ENCODE data around the gene PCID2. TPM values are rescaled to one million over a fixed set of nuclear protein-coding genes. Genes with fewer than 3 reads are reported as not detected.
A peak's percentile ranks its signal among the peaks of the same experiment; 100 is the strongest.

PCID2 gene
- total and polyA plus RNA-seq, 5 donors from 2014 or later = 46.8 to 95.4 (median 82.1) TPM

GRCh38 chr13:113144255-113144629 is 64.2 kb downstream of the PCID2 start:
- Histone ChIP-seq H3K36me3 (ENCODE audit: control insufficient read depth, insufficient read depth, low read length) (no peaks in the 10 kb centered on the region), H3K27ac (ENCODE audit: insufficient read depth, low read length, poor library complexity, severe bottlenecking) (no peak overlapping the region), H3K4me3 (ENCODE audit: low read depth, low read length) (no peak overlapping the region), H3K27me3 (ENCODE audit: control insufficient read depth, insufficient read depth, low read length) (no peaks in the 10 kb centered on the region), H3K9me3 (ENCODE audit: control insufficient read depth in 2 of 2, low read length in 2 of 2) (no peaks in the 10 kb centered on the region), H3K4me1 (ENCODE audit: control insufficient read depth, insufficient read depth, low read length, poor library complexity, severe bottlenecking) (no peaks in the 10 kb centered on the region)
- Mint-ChIP-seq H3K27me3 (peaks cover 2% of the 10 kb centered on the region), H3K36me3 (no peaks in the 10 kb centered on the region), H3K9me3 (no peaks in the 10 kb centered on the region), H3K4me1 (no peaks in the 10 kb centered on the region), H3K4me3 (no peak overlapping the region), H3K27ac (no peak overlapping the region)
- no peak for ATAC-seq (ENCODE audit: low read depth in 2 of 2)
- DNase-seq = no peak

- H3K36me3 Mint-ChIP-seq = no peaks in the 10 kb centered on the region
- no peaks in the 10 kb centered on the region for H3K27me3 ChIP-seq (ENCODE audit: control insufficient read depth, insufficient read depth, low read length)
- H3K4me3 ChIP-seq (ENCODE audit: low read depth, low read length) = no peak overlapping the region
- H3K4me1 ChIP-seq (ENCODE audit: control insufficient read depth, insufficient read depth, low read length, poor library complexity, severe bottlenecking) = no peaks in the 10 kb centered on the region
- H3K36me3 ChIP-seq (ENCODE audit: control insufficient read depth, insufficient read depth, low read length) = no peaks in the 10 kb centered on the region
- no peak overlapping the region for H3K4me3 Mint-ChIP-seq
- DNase-seq (no peak), ATAC-seq (ENCODE audit: low read depth in 2 of 2) (no peak)
- peak overlapping the region in 1 of 3 donors; percentile 69 for H3K27ac Mint-ChIP-seq
- H3K27me3 Mint-ChIP-seq = peaks cover 5% of the 10 kb centered on the region
- no peaks in the 10 kb centered on the region for H3K9me3 Mint-ChIP-seq
- H3K4me1 Mint-ChIP-seq = no peaks in the 10 kb centered on the region
- no peaks in the 10 kb centered on the region for H3K9me3 ChIP-seq (ENCODE audit: control insufficient read depth in 2 of 2, low read length in 2 of 2)
- no peak overlapping the region for H3K27ac ChIP-seq (ENCODE audit: insufficient read depth, low read length, poor library complexity, severe bottlenecking)
These were observed 64.8 kb downstream of the PCID2 start for GRCh38 chr13:113143466-113144254.

- Histone ChIP-seq H3K9me3 (ENCODE audit: control insufficient read depth in 2 of 2, low read length in 2 of 2) (no peaks in the 10 kb centered on the region), H3K36me3 (ENCODE audit: control insufficient read depth, insufficient read depth, low read length) (no peaks in the 10 kb centered on the region), H3K4me3 (ENCODE audit: low read depth, low read length) (no peak overlapping the region), H3K27ac (ENCODE audit: insufficient read depth, low read length, poor library complexity, severe bottlenecking) (no peak overlapping the region), H3K27me3 (ENCODE audit: control insufficient read depth, insufficient read depth, low read length) (peaks cover 2% of the 10 kb centered on the region), H3K4me1 (ENCODE audit: control insufficient read depth, insufficient read depth, low read length, poor library complexity, severe bottlenecking) (no peaks in the 10 kb centered on the region)
- Mint-ChIP-seq H3K4me3 (no peak overlapping the region), H3K36me3 (no peaks in the 10 kb centered on the region), H3K27ac (no peak overlapping the region), H3K27me3 (peaks cover 5% of the 10 kb centered on the region), H3K9me3 (no peaks in the 10 kb centered on the region), H3K4me1 (no peaks in the 10 kb centered on the region)
- DNase-seq (no peak), ATAC-seq (ENCODE audit: low read depth in 2 of 2) (no peak)
These were observed 65.6 kb downstream of the PCID2 start for GRCh38 chr13:113142876-113143275.

DNA sequence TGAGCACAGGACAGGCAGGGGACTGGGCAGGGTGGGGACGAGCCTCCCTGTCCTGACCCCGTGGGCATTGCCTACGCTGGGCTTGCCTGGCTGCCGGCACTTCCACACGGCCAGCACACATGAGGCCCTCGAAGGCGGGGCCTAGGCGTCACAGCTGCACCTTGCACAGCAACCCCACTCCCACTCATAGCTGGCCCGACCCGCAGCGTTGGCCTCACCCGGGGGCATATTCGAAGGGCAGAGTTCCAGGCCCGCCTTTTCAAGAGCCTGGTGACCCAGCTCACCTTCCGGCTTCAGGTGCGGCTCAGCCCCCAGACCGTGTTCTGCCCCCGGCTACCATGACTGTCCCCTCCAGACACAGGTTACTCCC is 66.9 kb downstream of the PCID2 start:
- no peaks in the 10 kb centered on the region for H3K36me3 ChIP-seq (ENCODE audit: control insufficient read depth, insufficient read depth, low read length)
- Mint-ChIP-seq H3K4me1 (no peaks in the 10 kb centered on the region), H3K36me3 (no peaks in the 10 kb centered on the region), H3K27ac (no peak overlapping the region), H3K9me3 (peaks cover 0 to 1% (median 0%) of the 10 kb centered on the region in 7 donors), H3K4me3 (no peak overlapping the region), H3K27me3 (peaks cover 11% of the 10 kb centered on the region)
- no peak overlapping the region for H3K27ac ChIP-seq (ENCODE audit: insufficient read depth, low read length, poor library complexity, severe bottlenecking)
- H3K4me3 ChIP-seq (ENCODE audit: low read depth, low read length) = no peak overlapping the region
- ATAC-seq (ENCODE audit: low read depth in 2 of 2) (no peak), DNase-seq (no peak)
- peaks cover 2% of the 10 kb centered on the region for H3K27me3 ChIP-seq (ENCODE audit: control insufficient read depth, insufficient read depth, low read length)
- H3K4me1 ChIP-seq (ENCODE audit: control insufficient read depth, insufficient read depth, low read length, poor library complexity, severe bottlenecking) = no peaks in the 10 kb centered on the region
- H3K9me3 ChIP-seq (ENCODE audit: control insufficient read depth in 2 of 2, low read length in 2 of 2) = no peaks in the 10 kb centered on the region

GRCh38 chr13:113140677-113141600 is 67.5 kb downstream of the PCID2 start:
- no peak overlapping the region for H3K27ac Mint-ChIP-seq
- peaks cover 0 to 1% (median 0%) of the 10 kb centered on the region in 7 donors for H3K9me3 Mint-ChIP-seq
- no peaks in the 10 kb centered on the region for H3K4me1 ChIP-seq (ENCODE audit: control insufficient read depth, insufficient read depth, low read length, poor library complexity, severe bottlenecking)

GRCh38 chr13:113139577-113139976 is 68.9 kb downstream of the PCID2 start:
- Mint-ChIP-seq H3K27ac (no peak overlapping the region), H3K9me3 (peaks cover 0 to 2% (median 0%) of the 10 kb centered on the region in 7 donors), H3K4me1 (no peaks in the 10 kb centered on the region), H3K4me3 (no peak overlapping the region), H3K27me3 (peaks cover 15% of the 10 kb centered on the region), H3K36me3 (no peaks in the 10 kb centered on the region)
- H3K27me3 ChIP-seq (ENCODE audit: control insufficient read depth, insufficient read depth, low read length) = peaks cover 2% of the 10 kb centered on the region
- DNase-seq = no peak
- H3K27ac ChIP-seq (ENCODE audit: insufficient read depth, low read length, poor library complexity, severe bottlenecking) = no peak overlapping the region
- H3K36me3 ChIP-seq (ENCODE audit: control insufficient read depth, insufficient read depth, low read length) = no peaks in the 10 kb centered on the region
- H3K9me3 ChIP-seq (ENCODE audit: control insufficient read depth in 2 of 2, low read length in 2 of 2) = no peaks in the 10 kb centered on the region
- H3K4me1 ChIP-seq (ENCODE audit: control insufficient read depth, insufficient read depth, low read length, poor library complexity, severe bottlenecking) = no peaks in the 10 kb centered on the region
- no peak overlapping the region for H3K4me3 ChIP-seq (ENCODE audit: low read depth, low read length)
- no peak for ATAC-seq (ENCODE audit: low read depth in 2 of 2)

More at GRCh38 chr13:113140677-113141600, 67.5 kb downstream of the PCID2 start:
- Histone ChIP-seq H3K27me3 (ENCODE audit: control insufficient read depth, insufficient read depth, low read length) (peaks cover 2% of the 10 kb centered on the region), H3K4me3 (ENCODE audit: low read depth, low read length) (no peak overlapping the region), H3K36me3 (ENCODE audit: control insufficient read depth, insufficient read depth, low read length) (no peaks in the 10 kb centered on the region), H3K27ac (ENCODE audit: insufficient read depth, low read length, poor library complexity, severe bottlenecking) (no peak overlapping the region), H3K9me3 (ENCODE audit: control insufficient read depth in 2 of 2, low read length in 2 of 2) (no peaks in the 10 kb centered on the region)
- H3K27me3 Mint-ChIP-seq = peaks cover 12% of the 10 kb centered on the region
- no peak for ATAC-seq (ENCODE audit: low read depth in 2 of 2)
- no peaks in the 10 kb centered on the region for H3K36me3 Mint-ChIP-seq
- no peaks in the 10 kb centered on the region for H3K4me1 Mint-ChIP-seq
- H3K4me3 Mint-ChIP-seq = no peak overlapping the region
- DNase-seq = no peak

GRCh38 chr13:113138792-113139551 is 69.5 kb downstream of the PCID2 start:
- Histone ChIP-seq H3K27me3 (ENCODE audit: control insufficient read depth, insufficient read depth, low read length) (peaks cover 2% of the 10 kb centered on the region), H3K27ac (ENCODE audit: insufficient read depth, low read length, poor library complexity, severe bottlenecking) (no peak overlapping the region), H3K4me3 (ENCODE audit: low read depth, low read length) (no peak overlapping the region), H3K4me1 (ENCODE audit: control insufficient read depth, insufficient read depth, low read length, poor library complexity, severe bottlenecking) (no peaks in the 10 kb centered on the region), H3K9me3 (ENCODE audit: control insufficient read depth in 2 of 2, low read length in 2 of 2) (no peaks in the 10 kb centered on the region), H3K36me3 (ENCODE audit: control insufficient read depth, insufficient read depth, low read length) (no peaks in the 10 kb centered on the region)
- Mint-ChIP-seq H3K4me1 (no peaks in the 10 kb centered on the region), H3K27me3 (peaks cover 21% of the 10 kb centered on the region), H3K9me3 (peaks cover 0 to 2% (median 0%) of the 10 kb centered on the region in 7 donors), H3K4me3 (no peak overlapping the region), H3K27ac (no peak overlapping the region), H3K36me3 (no peaks in the 10 kb centered on the region)
- no peak for DNase-seq
- no peak for ATAC-seq (ENCODE audit: low read depth in 2 of 2)
